WERI-Rb-1 (cell line): ENCODE measurements around the gene JPH3.
A peak's percentile ranks its signal among the peaks of the same experiment; 100 is the strongest.
"Not testable (repeated sequence)": the region's sequence is repeated elsewhere in the genome, so short reads cannot be mapped to it uniquely, and the experiment has no call there.

Experiments used
- DNase-seq: peaks from one replicate; pipeline ENCODE4 v3.0.0-alpha.2; 2020
- H3K27ac ChIP-seq: fragments of 250-450 bp; sonication (Bioruptor Pico); 2 replicates; pipeline ENCODE4 v1.5.1; 2020; ENCODE audit warnings: mild to moderate bottlenecking, moderate library complexity
- H3K27me3 ChIP-seq: fragments of 250-450 bp; sonication (Bioruptor Pico); 2 replicates; pipeline ENCODE4 v1.5.1; 2021; ENCODE audit warnings: mild to moderate bottlenecking, low read depth, moderate library complexity; ENCODE audit not compliant: insufficient read depth, severe bottlenecking
- H3K36me3 ChIP-seq: fragments of 250-450 bp; sonication (Bioruptor Pico); 2 replicates; pipeline ENCODE4 v1.5.1; 2020; ENCODE audit warnings: mild to moderate bottlenecking, moderate library complexity
- H3K4me3 ChIP-seq: 2 replicates; pipeline ENCODE4 v1.5.1; 2011; ENCODE audit warnings: low read depth, mild to moderate bottlenecking, control low read depth, low read length
- H3K9me3 ChIP-seq: fragments of 250-450 bp; sonication (Bioruptor Pico); 2 replicates; pipeline ENCODE4 v1.5.1; 2021; ENCODE audit warnings: mild to moderate bottlenecking, moderate library complexity; ENCODE audit not compliant: severe bottlenecking
- CTCF ChIP-seq: IDR thresholded peaks from 2 replicates; pipeline ENCODE4 v1.5.1; 2011; ENCODE audit warnings: low read depth, mild to moderate bottlenecking, control low read depth, inconsistent platforms, low read length

Gene JPH3

GRCh38 chr16:87570938-87571867 lies 31.1 kb upstream of the JPH3 start:
- peak; percentile 72 for DNase-seq
- Histone ChIP-seq H3K36me3 (no peaks in the 10 kb centered on the region), H3K9me3 (no peaks in the 10 kb centered on the region), H3K27ac (peak overlapping the region; percentile 67), H3K27me3 (no peaks in the 10 kb centered on the region), H3K4me3 (no peak overlapping the region)
- peak; percentile 53 for TF ChIP-seq CTCF

- no peak for TF ChIP-seq CTCF
- Histone ChIP-seq H3K27me3 (no peaks in the 10 kb centered on the region), H3K4me3 (no peak overlapping the region), H3K9me3 (no peaks in the 10 kb centered on the region), H3K36me3 (no peaks in the 10 kb centered on the region), H3K27ac (peak overlapping the region; percentile 67)
- no peak for DNase-seq
Observed at GRCh38 chr16:87571868-87572244, 30.5 kb upstream of the JPH3 start.

GRCh38 chr16:87572959-87573358 lies 29.3 kb upstream of the JPH3 start:
- no peak for TF ChIP-seq CTCF
- H3K4me3 ChIP-seq = no peak overlapping the region
- no peaks in the 10 kb centered on the region for H3K36me3 ChIP-seq
- H3K27ac ChIP-seq = no peak overlapping the region
- DNase-seq = no peak
- H3K9me3 ChIP-seq = no peaks in the 10 kb centered on the region
- no peaks in the 10 kb centered on the region for H3K27me3 ChIP-seq

- H3K27ac ChIP-seq = no peak overlapping the region
- H3K4me3 ChIP-seq = no peak overlapping the region
- peak; percentile 68 for DNase-seq
- TF ChIP-seq CTCF = peak; percentile 35
- H3K9me3 ChIP-seq = no peaks in the 10 kb centered on the region
- H3K36me3 ChIP-seq = no peaks in the 10 kb centered on the region
- H3K27me3 ChIP-seq = no peaks in the 10 kb centered on the region
Observed at GRCh38 chr16:87575027-87575804, 27.1 kb upstream of the JPH3 start.

GRCh38 chr16:87576171-87576570 lies 26.1 kb upstream of the JPH3 start:
- H3K9me3 ChIP-seq = no peaks in the 10 kb centered on the region
- no peaks in the 10 kb centered on the region for H3K27me3 ChIP-seq
- no peak overlapping the region for H3K4me3 ChIP-seq
- no peak for TF ChIP-seq CTCF
- DNase-seq = no peak
- no peak overlapping the region for H3K27ac ChIP-seq
- no peaks in the 10 kb centered on the region for H3K36me3 ChIP-seq

- H3K4me3 ChIP-seq, H3K27ac ChIP-seq, H3K27me3 ChIP-seq, H3K36me3 ChIP-seq, H3K9me3 ChIP-seq, DNase-seq: not testable (repeated sequence)
Observed at GRCh38 chr16:87578142-87578930, 24.0 kb upstream of the JPH3 start.
